22Rv1 (cell line): ENCODE data around the gene S100PBP.

Experiments
- ZFX ChIP-seq: fragments of 450-650 bp; IDR thresholded peaks from 2 replicates; pipeline ENCODE4 v1.6.1; 2017; ENCODE audit warnings: antibody characterized with exemption, borderline replicate concordance
- TF ChIP-seq, protein P1 (sequence below): fragments of 450-650 bp; IDR thresholded peaks from 2 replicates; pipeline ENCODE4 v1.5.1; 2017; ENCODE audit warnings: mild to moderate bottlenecking

DNA sequence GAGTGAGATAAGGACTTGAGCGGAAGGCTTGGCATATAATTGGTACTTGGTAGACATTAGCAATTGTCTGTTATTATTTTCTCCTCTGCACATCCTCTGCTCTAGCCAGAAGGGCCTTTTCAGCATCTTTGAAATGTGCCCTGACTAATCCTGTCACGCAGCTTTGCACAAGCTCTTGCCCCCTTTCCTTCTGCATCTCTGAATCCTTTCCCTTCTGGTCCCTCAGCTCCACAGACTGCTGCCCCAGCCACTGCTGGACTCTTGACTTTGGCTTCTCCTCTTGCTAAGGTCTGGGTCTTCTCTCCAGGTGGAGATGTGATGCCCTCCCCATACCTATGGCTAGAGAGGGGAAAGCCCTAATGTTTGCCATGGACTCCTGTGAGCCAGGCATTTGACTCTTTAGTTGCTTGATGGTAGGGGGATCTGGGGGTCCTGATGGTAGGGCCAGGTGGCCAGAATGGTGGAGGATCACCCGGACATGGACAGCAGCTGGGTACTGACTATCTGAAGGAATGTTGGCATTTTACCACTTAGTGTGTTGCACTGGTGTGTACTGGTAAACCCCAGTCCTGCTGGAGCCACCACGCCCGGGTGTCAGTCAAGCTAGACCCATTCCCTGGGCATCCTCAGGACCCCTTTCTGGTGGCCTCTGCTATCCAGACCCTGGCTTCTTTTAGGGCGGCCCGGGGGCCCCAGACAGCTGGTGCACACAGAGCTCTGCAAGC is 73.2 kb downstream of the S100PBP start:
- TF ChIP-seq, protein P1, sequence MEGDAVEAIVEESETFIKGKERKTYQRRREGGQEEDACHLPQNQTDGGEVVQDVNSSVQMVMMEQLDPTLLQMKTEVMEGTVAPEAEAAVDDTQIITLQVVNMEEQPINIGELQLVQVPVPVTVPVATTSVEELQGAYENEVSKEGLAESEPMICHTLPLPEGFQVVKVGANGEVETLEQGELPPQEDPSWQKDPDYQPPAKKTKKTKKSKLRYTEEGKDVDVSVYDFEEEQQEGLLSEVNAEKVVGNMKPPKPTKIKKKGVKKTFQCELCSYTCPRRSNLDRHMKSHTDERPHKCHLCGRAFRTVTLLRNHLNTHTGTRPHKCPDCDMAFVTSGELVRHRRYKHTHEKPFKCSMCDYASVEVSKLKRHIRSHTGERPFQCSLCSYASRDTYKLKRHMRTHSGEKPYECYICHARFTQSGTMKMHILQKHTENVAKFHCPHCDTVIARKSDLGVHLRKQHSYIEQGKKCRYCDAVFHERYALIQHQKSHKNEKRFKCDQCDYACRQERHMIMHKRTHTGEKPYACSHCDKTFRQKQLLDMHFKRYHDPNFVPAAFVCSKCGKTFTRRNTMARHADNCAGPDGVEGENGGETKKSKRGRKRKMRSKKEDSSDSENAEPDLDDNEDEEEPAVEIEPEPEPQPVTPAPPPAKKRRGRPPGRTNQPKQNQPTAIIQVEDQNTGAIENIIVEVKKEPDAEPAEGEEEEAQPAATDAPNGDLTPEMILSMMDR = no peak
- no peak for TF ChIP-seq ZFX
